ENCODE results near the gene ST8SIA5. TPM values are rescaled to one million over a fixed set of nuclear protein-coding genes. Genes with fewer than 3 reads are reported as not detected.

ST8SIA5 gene
- total RNA-seq, 1 donor from 2014 or later: 0.20 TPM

- H3K9me3 Mint-ChIP-seq: peaks cover 3% of the 10 kb centered on the region
- H3K27ac Mint-ChIP-seq: no peak overlapping the region
- H3K4me3 Mint-ChIP-seq: no peak overlapping the region
These were observed 32.9 kb downstream of the ST8SIA5 start for GRCh38 chr18:46723856-46724415.

DNA sequence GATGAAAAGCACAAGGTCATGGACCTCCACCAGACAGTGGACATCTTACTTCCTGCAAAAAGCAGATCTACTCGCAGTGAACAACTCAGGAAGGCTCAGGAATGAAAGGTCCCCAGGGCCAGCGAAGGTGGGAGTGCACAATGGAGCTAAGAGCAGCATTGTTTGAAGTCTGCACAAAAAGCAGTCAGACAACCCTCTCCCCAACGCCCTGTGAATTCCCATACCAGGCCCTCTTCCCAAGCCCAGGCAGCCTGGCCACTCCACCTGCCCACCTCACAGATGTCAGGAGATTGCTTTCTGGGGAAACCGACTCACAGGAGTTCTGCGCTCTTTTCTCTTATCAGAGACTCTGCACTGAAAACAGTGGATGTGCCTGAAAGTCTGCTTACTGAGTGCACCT is 34.8 kb downstream of the ST8SIA5 start:
- TF ChIP-seq CTCF (IDR thresholded peaks at IDR 0.05; ENCODE audit: unreplicated experiment): no peak
- peaks cover 34% of the 10 kb centered on the region for H3K27me3 Mint-ChIP-seq (ENCODE audit: low read depth)
- H3K27ac Mint-ChIP-seq: no peak overlapping the region
- H3K4me3 Mint-ChIP-seq: no peak overlapping the region
- H3K36me3 Mint-ChIP-seq: no peaks in the 10 kb centered on the region
- no peak for DNase-seq (ENCODE audit: low spot score in 2 of 2, unreplicated experiment in 2 of 2)
- no peaks in the 10 kb centered on the region for H3K4me1 Mint-ChIP-seq
- H3K9me3 Mint-ChIP-seq: no peaks in the 10 kb centered on the region

More at GRCh38 chr18:46723856-46724415, 32.9 kb downstream of the ST8SIA5 start:
- TF ChIP-seq CTCF (IDR thresholded peaks at IDR 0.05; ENCODE audit: unreplicated experiment): no peak
- H3K4me1 Mint-ChIP-seq: no peaks in the 10 kb centered on the region
- peaks cover 26% of the 10 kb centered on the region for H3K27me3 Mint-ChIP-seq (ENCODE audit: low read depth)
- DNase-seq (ENCODE audit: low spot score in 2 of 2, unreplicated experiment in 2 of 2): no peak
- no peaks in the 10 kb centered on the region for H3K36me3 Mint-ChIP-seq

GRCh38 chr18:46721331-46721730 is 35.5 kb downstream of the ST8SIA5 start:
- no peak overlapping the region for H3K27ac Mint-ChIP-seq
- DNase-seq (ENCODE audit: low spot score in 2 of 2, unreplicated experiment in 2 of 2): no peak
- H3K4me1 Mint-ChIP-seq: no peaks in the 10 kb centered on the region

GRCh38 chr18:46720521-46720920 is 36.3 kb downstream of the ST8SIA5 start:
- no peak overlapping the region for H3K4me3 Mint-ChIP-seq
- no peak overlapping the region for H3K27ac Mint-ChIP-seq
- no peaks in the 10 kb centered on the region for H3K36me3 Mint-ChIP-seq
- H3K27me3 Mint-ChIP-seq (ENCODE audit: low read depth): peaks cover 46% of the 10 kb centered on the region
- no peak for TF ChIP-seq CTCF (IDR thresholded peaks at IDR 0.05; ENCODE audit: unreplicated experiment)
- H3K4me1 Mint-ChIP-seq: no peaks in the 10 kb centered on the region
- no peaks in the 10 kb centered on the region for H3K9me3 Mint-ChIP-seq
- DNase-seq (ENCODE audit: low spot score in 2 of 2, unreplicated experiment in 2 of 2): no peak

More at GRCh38 chr18:46721331-46721730, 35.5 kb downstream of the ST8SIA5 start:
- no peaks in the 10 kb centered on the region for H3K36me3 Mint-ChIP-seq
- H3K4me3 Mint-ChIP-seq: no peak overlapping the region
- no peaks in the 10 kb centered on the region for H3K9me3 Mint-ChIP-seq
- TF ChIP-seq CTCF (IDR thresholded peaks at IDR 0.05; ENCODE audit: unreplicated experiment): no peak
- H3K27me3 Mint-ChIP-seq (ENCODE audit: low read depth): peaks cover 39% of the 10 kb centered on the region

GRCh38 chr18:46720092-46720491 is 36.8 kb downstream of the ST8SIA5 start:
- DNase-seq (ENCODE audit: low spot score in 2 of 2, unreplicated experiment in 2 of 2): no peak
- Mint-ChIP-seq H3K9me3 (no peaks in the 10 kb centered on the region), H3K4me1 (no peaks in the 10 kb centered on the region), H3K27me3 (ENCODE audit: low read depth) (peaks cover 48% of the 10 kb centered on the region), H3K36me3 (no peaks in the 10 kb centered on the region), H3K4me3 (no peak overlapping the region), H3K27ac (no peak overlapping the region)
- no peak for TF ChIP-seq CTCF (IDR thresholded peaks at IDR 0.05; ENCODE audit: unreplicated experiment)

GRCh38 chr18:46719388-46719787 is 37.5 kb downstream of the ST8SIA5 start:
- peaks cover 51% of the 10 kb centered on the region for H3K27me3 Mint-ChIP-seq (ENCODE audit: low read depth)
- DNase-seq (ENCODE audit: low spot score in 2 of 2, unreplicated experiment in 2 of 2): no peak
- no peak overlapping the region for H3K27ac Mint-ChIP-seq
- no peak overlapping the region for H3K4me3 Mint-ChIP-seq
- H3K9me3 Mint-ChIP-seq: no peaks in the 10 kb centered on the region
- no peaks in the 10 kb centered on the region for H3K36me3 Mint-ChIP-seq
- H3K4me1 Mint-ChIP-seq: no peaks in the 10 kb centered on the region
- no peak for TF ChIP-seq CTCF (IDR thresholded peaks at IDR 0.05; ENCODE audit: unreplicated experiment)
